Thyroid gland (tissue), 4 donors: ENCODE results near the gene GPR157.
A peak's percentile ranks its signal among the peaks of the same experiment; 100 is the strongest.

Experiments used
- POLR2A ChIP-seq, 2 donors: fragments of 450-650 bp; IDR thresholded peaks; one replicate each; pipeline ENCODE4 v1.6.1; 2017; ENCODE audit warnings: antibody characterized with exemption in 2 of 2, mild to moderate bottlenecking in 2 of 2, moderate library complexity in 1 of 2
- TF ChIP-seq, protein P1 (sequence below), 6 experiments: fragments of 200-600 bp in 3 of 6; fragments of 450-650 bp in 3 of 6; sonication (generic) in 3 of 6; IDR thresholded peaks; one replicate each; pipeline ENCODE4 v1.5.1; 2016 to 2019; ENCODE audit warnings: antibody characterized with exemption in 6 of 6, mild to moderate bottlenecking in 2 of 6, inconsistent platforms in 1 of 6, moderate library complexity in 1 of 6

- TF ChIP-seq, protein P1, sequence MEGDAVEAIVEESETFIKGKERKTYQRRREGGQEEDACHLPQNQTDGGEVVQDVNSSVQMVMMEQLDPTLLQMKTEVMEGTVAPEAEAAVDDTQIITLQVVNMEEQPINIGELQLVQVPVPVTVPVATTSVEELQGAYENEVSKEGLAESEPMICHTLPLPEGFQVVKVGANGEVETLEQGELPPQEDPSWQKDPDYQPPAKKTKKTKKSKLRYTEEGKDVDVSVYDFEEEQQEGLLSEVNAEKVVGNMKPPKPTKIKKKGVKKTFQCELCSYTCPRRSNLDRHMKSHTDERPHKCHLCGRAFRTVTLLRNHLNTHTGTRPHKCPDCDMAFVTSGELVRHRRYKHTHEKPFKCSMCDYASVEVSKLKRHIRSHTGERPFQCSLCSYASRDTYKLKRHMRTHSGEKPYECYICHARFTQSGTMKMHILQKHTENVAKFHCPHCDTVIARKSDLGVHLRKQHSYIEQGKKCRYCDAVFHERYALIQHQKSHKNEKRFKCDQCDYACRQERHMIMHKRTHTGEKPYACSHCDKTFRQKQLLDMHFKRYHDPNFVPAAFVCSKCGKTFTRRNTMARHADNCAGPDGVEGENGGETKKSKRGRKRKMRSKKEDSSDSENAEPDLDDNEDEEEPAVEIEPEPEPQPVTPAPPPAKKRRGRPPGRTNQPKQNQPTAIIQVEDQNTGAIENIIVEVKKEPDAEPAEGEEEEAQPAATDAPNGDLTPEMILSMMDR (IDR thresholded peaks at IDR 0.05), result peak in 1 of 6 experiments; percentile 6
- TF ChIP-seq POLR2A (IDR thresholded peaks at IDR 0.05), result no peak
Measured at GRCh38 chr1:9058465-9058864, 70.4 kb downstream of the GPR157 start.
